WERI-Rb-1 (cell line): ENCODE measurements around the gene CHAF1B.

Experiments used
- DNase-seq: peaks from one replicate; pipeline ENCODE4 v3.0.0-alpha.2; 2020
- H3K27ac ChIP-seq: fragments of 250-450 bp; sonication (Bioruptor Pico); 2 replicates; pipeline ENCODE4 v1.5.1; 2020; ENCODE audit warnings: mild to moderate bottlenecking, moderate library complexity
- H3K27me3 ChIP-seq: fragments of 250-450 bp; sonication (Bioruptor Pico); 2 replicates; pipeline ENCODE4 v1.5.1; 2021; ENCODE audit warnings: mild to moderate bottlenecking, low read depth, moderate library complexity; ENCODE audit not compliant: insufficient read depth, severe bottlenecking
- H3K36me3 ChIP-seq: fragments of 250-450 bp; sonication (Bioruptor Pico); 2 replicates; pipeline ENCODE4 v1.5.1; 2020; ENCODE audit warnings: mild to moderate bottlenecking, moderate library complexity
- H3K4me3 ChIP-seq: 2 replicates; pipeline ENCODE4 v1.5.1; 2011; ENCODE audit warnings: low read depth, mild to moderate bottlenecking, control low read depth, low read length
- H3K9me3 ChIP-seq: fragments of 250-450 bp; sonication (Bioruptor Pico); 2 replicates; pipeline ENCODE4 v1.5.1; 2021; ENCODE audit warnings: mild to moderate bottlenecking, moderate library complexity; ENCODE audit not compliant: severe bottlenecking
- TF ChIP-seq, protein P1 (sequence below): IDR thresholded peaks from 2 replicates; pipeline ENCODE4 v1.5.1; 2011; ENCODE audit warnings: low read depth, mild to moderate bottlenecking, control low read depth, inconsistent platforms, low read length

The CHAF1B gene

DNA sequence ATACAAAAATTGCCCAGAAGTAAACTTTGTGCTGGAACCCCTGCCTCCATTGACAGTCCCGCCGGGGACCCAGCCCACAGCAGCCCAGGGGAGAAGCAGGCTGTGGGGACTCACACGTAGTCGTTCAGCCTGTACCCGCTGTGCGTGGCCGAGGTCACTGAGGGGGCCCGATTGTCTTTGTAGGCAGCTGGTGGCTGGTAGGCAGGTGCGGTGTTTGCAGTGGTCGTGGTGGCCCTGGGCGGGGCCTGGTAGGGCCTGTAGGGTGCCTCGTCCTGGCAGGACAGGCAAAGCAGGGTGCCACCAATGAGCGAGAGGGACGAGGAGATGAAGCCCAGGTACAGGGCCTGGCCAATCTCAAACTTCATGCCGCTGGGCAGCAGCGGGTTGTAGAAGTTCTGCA is 75.7 kb downstream of the CHAF1B start:
- Histone ChIP-seq H3K27ac (no peak overlapping the region), H3K4me3 (no peak overlapping the region), H3K36me3 (no peaks in the 10 kb centered on the region), H3K27me3 (no peaks in the 10 kb centered on the region), H3K9me3 (no peaks in the 10 kb centered on the region)
- TF ChIP-seq, protein P1, sequence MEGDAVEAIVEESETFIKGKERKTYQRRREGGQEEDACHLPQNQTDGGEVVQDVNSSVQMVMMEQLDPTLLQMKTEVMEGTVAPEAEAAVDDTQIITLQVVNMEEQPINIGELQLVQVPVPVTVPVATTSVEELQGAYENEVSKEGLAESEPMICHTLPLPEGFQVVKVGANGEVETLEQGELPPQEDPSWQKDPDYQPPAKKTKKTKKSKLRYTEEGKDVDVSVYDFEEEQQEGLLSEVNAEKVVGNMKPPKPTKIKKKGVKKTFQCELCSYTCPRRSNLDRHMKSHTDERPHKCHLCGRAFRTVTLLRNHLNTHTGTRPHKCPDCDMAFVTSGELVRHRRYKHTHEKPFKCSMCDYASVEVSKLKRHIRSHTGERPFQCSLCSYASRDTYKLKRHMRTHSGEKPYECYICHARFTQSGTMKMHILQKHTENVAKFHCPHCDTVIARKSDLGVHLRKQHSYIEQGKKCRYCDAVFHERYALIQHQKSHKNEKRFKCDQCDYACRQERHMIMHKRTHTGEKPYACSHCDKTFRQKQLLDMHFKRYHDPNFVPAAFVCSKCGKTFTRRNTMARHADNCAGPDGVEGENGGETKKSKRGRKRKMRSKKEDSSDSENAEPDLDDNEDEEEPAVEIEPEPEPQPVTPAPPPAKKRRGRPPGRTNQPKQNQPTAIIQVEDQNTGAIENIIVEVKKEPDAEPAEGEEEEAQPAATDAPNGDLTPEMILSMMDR: no peak
- no peak for DNase-seq

DNA sequence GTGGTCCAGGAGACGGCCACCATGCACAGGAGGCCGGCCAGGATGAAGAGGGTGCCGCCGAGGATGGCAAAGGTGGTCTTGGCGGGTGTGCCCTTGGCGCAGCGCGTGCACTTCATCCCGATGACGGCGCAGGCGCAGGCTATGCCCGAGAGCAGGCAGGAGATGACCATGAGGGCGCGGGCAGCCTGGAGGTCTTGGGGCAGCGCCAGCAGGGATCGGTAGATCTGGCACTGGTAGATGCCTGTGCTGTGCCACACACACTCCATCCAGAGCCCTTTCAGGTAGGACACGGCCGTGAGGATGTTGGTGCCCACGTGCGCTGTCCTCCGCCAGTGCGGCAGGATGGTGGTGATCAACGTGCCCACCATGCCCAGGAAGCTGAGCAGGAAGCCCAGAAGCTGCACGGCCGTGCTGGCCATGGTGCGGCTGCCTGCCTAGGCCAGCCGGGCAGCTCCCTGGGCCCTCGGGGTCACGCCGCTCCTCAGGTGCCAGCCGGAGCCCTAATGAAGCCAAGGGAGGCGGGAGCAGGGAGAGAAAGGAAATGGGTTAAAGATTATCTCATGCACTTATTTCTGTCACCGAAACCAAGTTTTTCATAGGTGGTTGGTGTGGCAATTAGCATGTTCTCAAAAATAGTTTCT is 76.2 kb downstream of the CHAF1B start:
- Histone ChIP-seq H3K9me3 (no peaks in the 10 kb centered on the region), H3K36me3 (no peaks in the 10 kb centered on the region), H3K4me3 (no peak overlapping the region), H3K27me3 (no peaks in the 10 kb centered on the region), H3K27ac (no peak overlapping the region)
- DNase-seq: no peak
- TF ChIP-seq, protein P1: no peak

DNA sequence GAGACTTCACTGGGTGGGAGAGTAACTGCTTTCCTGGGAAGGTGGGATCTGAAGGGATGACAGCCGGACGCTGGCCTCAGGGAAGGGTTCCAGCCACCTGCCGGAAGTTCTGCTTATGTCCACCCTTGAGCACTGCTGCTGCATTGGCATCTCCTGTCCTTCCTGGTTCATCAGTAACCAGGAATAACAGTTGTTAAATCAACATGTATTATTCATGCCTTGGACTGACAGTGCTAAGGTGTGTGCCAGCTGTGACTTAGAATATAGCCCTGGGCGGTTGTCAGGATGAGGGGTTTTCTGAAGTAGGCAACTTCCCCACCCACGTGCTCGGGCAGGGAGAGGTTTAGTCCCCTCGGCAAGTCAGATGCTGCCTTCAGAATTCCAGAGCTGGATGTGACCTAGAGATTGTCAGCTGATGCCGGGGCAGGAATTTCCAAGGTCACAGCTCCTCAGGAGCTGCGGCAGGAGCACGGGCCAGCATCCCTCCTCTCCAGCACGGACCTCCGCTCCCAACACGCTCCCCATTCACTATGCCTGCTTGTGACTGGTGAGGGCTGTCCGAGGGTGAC is 76.8 kb downstream of the CHAF1B start:
- H3K27me3 ChIP-seq: no peaks in the 10 kb centered on the region
- no peak for DNase-seq
- no peaks in the 10 kb centered on the region for H3K9me3 ChIP-seq
- H3K27ac ChIP-seq: no peak overlapping the region
- H3K4me3 ChIP-seq: no peak overlapping the region
- TF ChIP-seq, protein P1: no peak
- H3K36me3 ChIP-seq: no peaks in the 10 kb centered on the region

DNA sequence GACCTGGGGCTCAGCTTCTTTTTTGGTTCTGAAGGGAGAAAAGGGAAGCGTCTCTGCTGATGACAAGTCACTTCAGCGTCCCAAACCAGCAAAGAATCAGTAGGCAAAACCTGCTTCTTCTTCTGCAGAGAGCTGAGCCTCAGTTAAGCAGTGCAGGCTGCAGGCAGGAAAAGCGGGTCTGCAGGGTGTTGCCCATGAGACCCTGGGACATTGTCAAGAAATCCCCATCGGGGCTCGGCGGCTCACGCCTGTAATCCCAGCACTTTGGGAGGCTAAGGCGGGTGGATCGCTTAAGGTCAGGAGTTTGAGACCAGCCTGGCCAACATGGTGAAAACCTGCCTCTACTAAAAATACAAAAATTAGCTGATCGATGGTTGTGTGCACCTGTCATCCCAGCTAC is 78.0 kb downstream of the CHAF1B start:
- TF ChIP-seq, protein P1: no peak
- H3K27me3 ChIP-seq: no peaks in the 10 kb centered on the region

DNA sequence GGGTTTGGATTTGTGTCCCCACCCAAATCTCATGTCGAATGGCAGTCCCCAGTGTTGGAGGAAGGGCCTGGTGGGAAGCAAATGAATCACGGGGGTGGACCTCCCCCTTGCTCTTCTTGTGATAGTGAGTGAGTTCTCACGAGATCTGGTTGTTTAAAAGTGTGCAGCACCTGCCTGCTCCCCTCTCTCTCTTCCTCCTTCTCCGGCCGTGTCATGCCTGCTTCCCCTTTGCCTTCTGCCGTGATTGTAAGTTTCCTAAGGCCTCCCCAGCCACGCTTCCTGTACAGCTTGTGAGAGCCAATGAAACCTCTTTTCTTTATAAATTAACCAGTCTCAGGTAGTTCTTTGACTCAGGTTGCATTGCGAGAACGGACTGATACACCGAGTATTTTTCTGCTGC is 78.8 kb downstream of the CHAF1B start:
- Histone ChIP-seq H3K27ac (no peak overlapping the region), H3K4me3 (no peak overlapping the region), H3K36me3 (no peaks in the 10 kb centered on the region), H3K27me3 (no peaks in the 10 kb centered on the region), H3K9me3 (no peaks in the 10 kb centered on the region)
- no peak for DNase-seq
- TF ChIP-seq, protein P1: no peak

More for the DNA sequence above, 78.0 kb downstream of the CHAF1B start:
- H3K36me3 ChIP-seq: no peaks in the 10 kb centered on the region
- DNase-seq: no peak
- no peaks in the 10 kb centered on the region for H3K9me3 ChIP-seq
- H3K27ac ChIP-seq: no peak overlapping the region
- no peak overlapping the region for H3K4me3 ChIP-seq

DNA sequence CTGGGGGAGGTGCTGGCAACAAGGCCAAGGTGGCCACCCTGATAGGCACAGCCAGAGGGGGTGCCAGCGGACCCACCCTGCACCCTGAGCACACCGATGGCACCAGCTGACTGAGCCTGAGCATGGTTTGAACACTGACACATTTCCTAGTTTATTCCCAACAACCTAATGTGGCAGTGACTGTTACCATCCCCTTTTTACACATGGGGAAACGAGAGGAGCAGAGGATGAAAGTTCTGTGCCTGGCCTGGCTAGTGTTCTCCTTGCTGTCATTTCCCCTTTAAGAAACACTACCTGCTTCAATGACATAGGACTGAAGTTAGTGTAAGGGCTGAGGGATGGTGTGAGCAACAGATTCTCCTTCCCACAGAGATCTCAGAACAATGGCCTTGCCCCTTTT is 79.4 kb downstream of the CHAF1B start:
- no peak overlapping the region for H3K4me3 ChIP-seq
- H3K27ac ChIP-seq: no peak overlapping the region
- no peaks in the 10 kb centered on the region for H3K36me3 ChIP-seq
- no peak for DNase-seq
- TF ChIP-seq, protein P1: no peak
- no peaks in the 10 kb centered on the region for H3K9me3 ChIP-seq
- no peaks in the 10 kb centered on the region for H3K27me3 ChIP-seq
